Uterus (tissue), 4 donors: ENCODE results near the gene CELSR1. TPM values are rescaled to one million over a fixed set of nuclear protein-coding genes. Genes with fewer than 3 reads are reported as not detected.

Experiments
- DNase-seq, 2 donors: peaks; one replicate each; pipeline ENCODE4 v3.0.0-alpha.2; 2019 to 2020
- H3K27ac ChIP-seq, 2 donors: fragments of 200-600 bp; sonication (generic); 1 replicate in 1 of 2; 2 replicates in 1 of 2; pipeline ENCODE4 v1.5.1; 2016 to 2018
- H3K27me3 ChIP-seq, 2 donors: fragments of 200-600 bp; sonication (generic); one replicate each; pipeline ENCODE4 v1.5.1; 2018 to 2019; ENCODE audit warnings: control low read depth in 1 of 2
- H3K36me3 ChIP-seq, 2 donors: fragments of 200-600 bp; sonication (generic); one replicate each; pipeline ENCODE4 v1.5.1; 2019; ENCODE audit warnings: control low read depth in 1 of 2
- H3K4me1 ChIP-seq, 2 donors: fragments of 200-600 bp; sonication (generic); one replicate each; pipeline ENCODE4 v1.5.1; 2018 to 2019; ENCODE audit warnings: control low read depth in 1 of 2
- H3K4me3 ChIP-seq, 2 donors: fragments of 200-600 bp; sonication (generic); 1 replicate in 1 of 2; 2 replicates in 1 of 2; pipeline ENCODE4 v1.5.1; 2018 to 2019; ENCODE audit warnings: mild to moderate bottlenecking in 1 of 2
- H3K9me3 ChIP-seq, 2 donors: fragments of 200-600 bp; sonication (generic); one replicate each; pipeline ENCODE4 v1.5.1; 2019; ENCODE audit warnings: control low read depth in 1 of 2
- CTCF ChIP-seq, 4 experiments: fragments of 200-600 bp in 2 of 4; fragments of 450-650 bp in 2 of 4; sonication (generic) in 2 of 4; IDR thresholded peaks; one replicate each; pipeline ENCODE4 v1.5.1; 2016 to 2019; ENCODE audit warnings: antibody characterized with exemption in 4 of 4, mild to moderate bottlenecking in 2 of 4, moderate library complexity in 1 of 4
- POLR2A ChIP-seq, 2 donors: fragments of 450-650 bp; IDR thresholded peaks; one replicate each; pipeline ENCODE4 v1.6.1; 2016; ENCODE audit warnings: antibody characterized with exemption in 2 of 2, mild to moderate bottlenecking in 1 of 2, moderate library complexity in 1 of 2
- intact Hi-C: fragments of 100-400 bp; cut with DNase I; formaldehyde crosslinking; loops from one replicate; pipeline ENCODE4 v1.15.1; 2023; ENCODE audit warnings: low total_unique reads
- total RNA-seq, 4 donors: library from RNA; depleted of rRNA in 3 of 4; stranded (reverse); fragments of >200 nt in 3 of 4; gene quantifications; one replicate each; pipeline versions ENCODE4 v1.1.0 to v1.2.4, GENCODE V29; 2014 to 2023
- donor health status: DM: yes; HTN: yes; CAD: no.

CELSR1 gene
- total RNA-seq, 4 donors from 2014 or later: 1.5 to 15.8 (median 8.4) TPM

- no peaks in the 10 kb centered on the region for H3K36me3 ChIP-seq
- no peak overlapping the region for H3K27ac ChIP-seq
- no peaks in the 10 kb centered on the region for H3K4me1 ChIP-seq
- DNase-seq: no peak
- no peaks in the 10 kb centered on the region for H3K27me3 ChIP-seq
- no peak for TF ChIP-seq POLR2A (IDR thresholded peaks at IDR 0.05)
- TF ChIP-seq CTCF (IDR thresholded peaks at IDR 0.05): no peak
- H3K9me3 ChIP-seq: no peaks in the 10 kb centered on the region
- intact Hi-C loops: no loop called here
- no peak overlapping the region for H3K4me3 ChIP-seq
Observed at GRCh38 chr22:46491946-46492345, 45.5 kb downstream of the CELSR1 start.

GRCh38 chr22:46490538-46490937, 46.9 kb downstream of the CELSR1 start:
- H3K4me3 ChIP-seq: no peak overlapping the region
- no peaks in the 10 kb centered on the region for H3K9me3 ChIP-seq
- no peaks in the 10 kb centered on the region for H3K27me3 ChIP-seq
- no peak for DNase-seq
- intact Hi-C loops: no loop called here
- TF ChIP-seq POLR2A (IDR thresholded peaks at IDR 0.05): no peak
- no peak for TF ChIP-seq CTCF (IDR thresholded peaks at IDR 0.05)
- no peaks in the 10 kb centered on the region for H3K36me3 ChIP-seq
- H3K4me1 ChIP-seq: no peaks in the 10 kb centered on the region
- H3K27ac ChIP-seq: no peak overlapping the region

GRCh38 chr22:46486996-46487717, 50.3 kb downstream of the CELSR1 start:
- Histone ChIP-seq H3K9me3 (no peaks in the 10 kb centered on the region), H3K27me3 (no peaks in the 10 kb centered on the region), H3K27ac (no peak overlapping the region), H3K36me3 (no peaks in the 10 kb centered on the region), H3K4me1 (no peaks in the 10 kb centered on the region), H3K4me3 (no peak overlapping the region)
- intact Hi-C loops: no loop called here
- TF ChIP-seq POLR2A (IDR thresholded peaks at IDR 0.05) (no peak), CTCF (IDR thresholded peaks at IDR 0.05) (no peak)
- DNase-seq: no peak

- intact Hi-C loops: no loop called here
- no peaks in the 10 kb centered on the region for H3K27me3 ChIP-seq
- H3K4me3 ChIP-seq: no peak overlapping the region
- TF ChIP-seq CTCF (IDR thresholded peaks at IDR 0.05) (no peak), POLR2A (IDR thresholded peaks at IDR 0.05) (no peak)
- no peaks in the 10 kb centered on the region for H3K4me1 ChIP-seq
- no peak overlapping the region for H3K27ac ChIP-seq
- no peaks in the 10 kb centered on the region for H3K36me3 ChIP-seq
- H3K9me3 ChIP-seq: no peaks in the 10 kb centered on the region
- DNase-seq: no peak
Observed at GRCh38 chr22:46484861-46485595, 52.4 kb downstream of the CELSR1 start.

GRCh38 chr22:46484156-46484860, 53.1 kb downstream of the CELSR1 start:
- Histone ChIP-seq H3K36me3 (no peaks in the 10 kb centered on the region), H3K4me1 (no peaks in the 10 kb centered on the region), H3K27ac (no peak overlapping the region), H3K9me3 (no peaks in the 10 kb centered on the region), H3K27me3 (no peaks in the 10 kb centered on the region), H3K4me3 (no peak overlapping the region)
- TF ChIP-seq POLR2A (IDR thresholded peaks at IDR 0.05): no peak
- no peak for TF ChIP-seq CTCF (IDR thresholded peaks at IDR 0.05)
- intact Hi-C loops: no loop called here
- no peak for DNase-seq
